ENCODE measurements around the gene PCP4.

Gene PCP4

GRCh38 chr21:39969691-39970364 is 102.6 kb downstream of the PCP4 start:
- in situ Hi-C loops (cut with MboI; ENCODE audit: low sequenced_read_pairs): no loop called here

GRCh38 chr21:39971956-39972355 is 104.7 kb downstream of the PCP4 start:
- in situ Hi-C loops (cut with MboI; ENCODE audit: low sequenced_read_pairs): no loop called here

GRCh38 chr21:39972471-39972870 is 105.2 kb downstream of the PCP4 start:
- in situ Hi-C loops (cut with MboI; ENCODE audit: low sequenced_read_pairs): no loop called here

- in situ Hi-C loops (cut with MboI; ENCODE audit: low sequenced_read_pairs): no loop called here
Measured at GRCh38 chr21:39972976-39973770, 105.9 kb downstream of the PCP4 start.

- in situ Hi-C loops (cut with MboI; ENCODE audit: low sequenced_read_pairs): no loop called here
Measured at GRCh38 chr21:39976800-39977199, 109.6 kb downstream of the PCP4 start.

Data from HL-60/S4 treated with phorbol 12-myristate 13-acetate at 8.2 ng/mL for 4 days and 3 days (cell line).